Measurements from ENCODE around the gene ONECUT1.
A peak's percentile ranks its signal among the peaks of the same experiment; 100 is the strongest.

ONECUT1 gene

GRCh38 chr15:52796753-52797520 is 6.8 kb upstream of the ONECUT1 start:
- DNase-seq, result no peak

- DNase-seq, result no peak
These were observed 6.0 kb upstream of the ONECUT1 start for GRCh38 chr15:52796228-52796521.

GRCh38 chr15:52795464-52796227 is 5.5 kb upstream of the ONECUT1 start:
- no peak for DNase-seq

GRCh38 chr15:52794665-52795463 is 4.7 kb upstream of the ONECUT1 start:
- DNase-seq, result no peak

DNA sequence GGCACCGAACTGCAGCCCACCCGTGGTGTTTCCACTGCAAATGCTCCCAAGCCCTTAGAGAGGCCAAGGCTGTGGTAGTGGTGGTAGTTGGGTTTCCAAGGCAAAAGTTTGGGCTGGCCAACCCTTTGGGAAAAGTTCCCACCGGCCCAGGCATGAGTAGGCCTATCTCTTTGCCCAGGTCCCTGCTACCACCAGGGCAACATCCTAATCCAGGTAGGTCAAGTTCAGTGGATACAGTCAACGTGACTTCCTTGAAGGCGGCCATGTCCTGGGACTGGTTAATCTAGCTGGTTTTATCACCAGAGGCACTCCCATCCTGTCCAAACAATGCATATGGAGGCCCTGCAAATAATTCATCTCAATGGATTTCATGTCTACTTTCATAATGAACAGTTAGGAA is 1.6 kb upstream of the ONECUT1 start:
- no peak for DNase-seq

GRCh38 chr15:52790941-52791751 is 1.0 kb upstream of the ONECUT1 start:
- no peak for DNase-seq

GRCh38 chr15:52789601-52790168 is 451 bp downstream of the ONECUT1 start:
- no peak for DNase-seq

- DNase-seq, result no peak
These were observed 1.0 kb downstream of the ONECUT1 start for GRCh38 chr15:52789008-52789600.

GRCh38 chr15:52788099-52788986 is 1.8 kb downstream of the ONECUT1 start:
- DNase-seq, result no peak

DNA sequence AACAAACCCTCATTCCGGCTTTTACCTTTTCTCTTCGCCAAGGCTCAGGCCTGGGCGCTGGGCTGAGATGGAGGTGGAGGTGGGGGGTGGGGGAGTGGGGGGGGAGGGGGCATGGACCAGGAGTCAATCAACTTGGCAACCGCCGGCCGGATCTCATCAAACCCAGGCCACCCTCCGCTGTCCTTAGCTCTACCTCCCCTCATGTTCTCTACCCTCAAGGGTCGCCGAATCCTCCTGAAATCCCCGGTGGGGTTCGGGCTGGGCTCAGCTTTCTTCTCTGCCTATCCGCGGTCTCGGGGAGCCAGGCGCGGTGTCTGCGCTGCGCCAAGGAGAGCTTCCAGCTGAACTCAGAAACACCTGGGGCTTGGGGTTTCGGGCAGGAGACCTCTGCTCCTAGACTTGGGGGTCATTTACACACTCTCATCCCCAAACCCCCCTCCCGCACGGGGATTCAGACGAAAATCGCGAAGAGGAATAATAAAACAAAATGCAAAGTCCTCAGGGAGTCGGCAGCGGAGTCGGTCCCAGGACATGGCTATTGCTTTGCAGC is 2.5 kb downstream of the ONECUT1 start:
- no peak for DNase-seq

DNA sequence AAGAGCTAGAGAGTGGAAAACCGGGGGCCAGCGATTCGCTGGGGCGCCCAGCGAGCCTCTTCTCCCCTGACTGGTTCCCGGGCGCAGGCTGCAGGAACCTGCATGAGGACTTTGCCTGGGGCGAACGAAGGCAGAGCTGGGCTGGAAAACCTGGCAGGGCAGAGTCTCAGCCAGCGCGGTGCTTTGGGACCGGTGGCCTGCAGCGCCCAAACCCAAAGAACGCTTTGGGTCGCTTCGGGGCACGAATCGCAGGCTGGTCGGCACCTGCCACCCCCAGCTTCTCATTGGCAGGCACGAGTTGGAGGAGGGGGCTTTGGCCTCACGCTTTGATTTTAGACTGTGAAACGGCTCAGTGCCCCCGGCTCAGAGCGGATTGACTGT is 3.0 kb downstream of the ONECUT1 start:
- DNase-seq, result no peak

GRCh38 chr15:52786436-52787122 is 3.6 kb downstream of the ONECUT1 start:
- DNase-seq, result no peak

GRCh38 chr15:52785672-52786406 is 4.3 kb downstream of the ONECUT1 start:
- DNase-seq, result no peak

DNA sequence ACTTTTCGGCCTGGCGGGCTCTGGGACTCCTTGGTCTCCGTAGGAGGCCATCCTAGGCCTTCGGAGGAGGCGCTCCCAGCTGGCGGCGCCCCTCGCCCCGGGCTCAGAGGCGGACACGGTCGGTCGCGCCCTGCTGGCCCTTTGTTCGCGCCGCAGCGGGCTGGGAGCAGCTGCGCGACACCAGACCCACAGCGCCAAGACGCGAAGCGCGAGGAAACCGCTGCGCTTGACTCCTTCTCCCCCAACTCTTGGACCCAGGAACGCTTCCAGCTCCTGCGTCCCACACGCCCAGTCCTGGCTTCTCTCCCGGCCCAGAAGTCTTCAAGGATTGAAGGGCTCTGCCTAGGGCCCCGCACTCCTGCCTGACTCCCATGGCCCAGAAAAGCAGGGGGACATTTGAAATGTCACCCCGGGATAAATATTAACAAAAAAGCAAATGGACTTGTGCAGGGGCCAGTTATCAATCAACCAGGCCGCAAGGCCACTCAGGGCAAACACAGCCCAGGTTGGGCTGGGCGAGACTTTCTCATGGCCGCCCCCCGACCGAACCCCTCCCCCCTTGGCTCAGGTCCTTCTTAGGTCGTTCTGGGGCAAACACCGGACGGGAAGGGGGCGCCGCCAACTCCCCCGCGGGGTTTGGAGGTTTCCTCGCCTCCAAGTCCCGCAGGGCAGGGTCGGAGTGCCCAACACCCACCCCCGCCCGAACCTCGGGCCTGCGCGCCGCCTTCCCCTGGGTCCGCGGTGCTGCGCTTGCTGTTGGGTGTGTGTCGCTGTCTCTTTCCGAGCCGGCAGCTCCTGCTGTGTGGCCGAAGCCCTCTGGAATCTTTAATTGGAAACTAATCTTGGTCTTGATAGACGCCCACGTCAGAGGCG is 5.1 kb downstream of the ONECUT1 start:
- DNase-seq, result no peak

DNA sequence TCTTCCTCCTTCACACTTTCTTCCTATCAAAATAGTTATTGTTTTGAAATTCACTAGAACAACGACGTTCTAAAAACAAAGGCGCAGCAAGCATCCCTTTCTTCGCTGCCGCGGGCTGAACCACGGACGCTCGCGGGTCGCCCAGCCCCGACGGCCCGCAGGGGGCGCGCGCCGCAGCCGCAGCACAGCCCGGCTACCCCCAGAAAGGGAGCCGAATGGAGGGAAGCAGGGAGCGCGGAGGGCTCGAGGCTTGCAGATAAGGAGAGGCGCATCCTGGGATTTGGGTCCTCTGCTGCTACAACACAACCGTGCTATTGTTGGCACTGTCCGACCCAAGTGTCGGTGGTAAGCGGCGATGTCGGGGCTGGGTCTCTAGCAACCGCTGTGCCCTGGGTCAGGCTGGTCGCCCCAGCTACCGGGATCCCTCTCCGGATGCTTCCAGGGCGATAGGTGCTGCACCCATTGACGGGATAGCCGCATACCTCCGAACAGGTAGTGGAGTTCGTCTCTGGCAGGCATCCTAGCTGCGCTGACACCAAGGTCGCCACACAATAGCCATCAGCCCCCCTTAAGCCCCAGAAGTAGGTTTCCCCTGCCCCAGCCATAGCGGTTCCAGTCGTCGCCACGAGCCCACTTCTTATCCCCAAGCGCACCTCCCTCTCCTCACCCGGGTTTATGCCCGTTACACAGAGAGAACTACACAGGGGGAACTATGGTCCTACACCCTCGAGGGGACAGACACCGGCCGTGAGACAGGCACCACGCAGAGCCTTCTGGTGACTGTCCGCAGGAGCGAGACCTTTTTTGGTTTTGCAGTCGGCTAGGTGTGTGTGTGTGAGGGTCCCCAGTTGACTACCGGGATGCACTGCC is 6.0 kb downstream of the ONECUT1 start:
- peak; percentile 38 for DNase-seq

- DNase-seq, result peak; percentile 29
These were observed 6.8 kb downstream of the ONECUT1 start for GRCh38 chr15:52783191-52783829.

DNA sequence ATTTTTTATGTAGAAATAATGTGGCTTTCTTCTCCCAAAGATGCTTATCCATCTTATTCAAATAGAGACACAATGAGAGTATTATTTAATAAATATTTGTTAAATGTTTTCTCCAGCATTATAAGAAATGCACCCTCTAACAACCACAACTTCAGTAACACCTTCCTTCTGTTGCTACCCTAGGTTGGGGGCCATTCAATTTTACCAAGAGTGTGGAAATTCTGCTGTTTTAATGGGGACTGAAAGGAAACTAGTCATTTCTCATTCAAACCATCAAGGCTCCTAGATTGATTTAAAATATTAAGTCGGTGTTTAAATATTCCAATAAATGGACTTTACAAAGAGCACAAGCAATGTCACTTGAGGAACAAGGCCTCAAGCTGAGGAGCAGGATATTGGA is 7.6 kb downstream of the ONECUT1 start:
- no peak for DNase-seq
